Hepatocyte (in vitro differentiated cells): Measurements from ENCODE around the gene TCF23.

Experiments used
- CTCF ChIP-seq: fragments of 200-600 bp; sonication (generic); IDR thresholded peaks from 2 replicates; pipeline ENCODE4 v1.5.1; 2016; ENCODE audit warnings: antibody characterized with exemption, mild to moderate bottlenecking; ENCODE audit not compliant: poor library complexity
- EZH2 ChIP-seq: fragments of 200-600 bp; sonication (generic); IDR thresholded peaks from 2 replicates; pipeline ENCODE4 v1.6.1; 2016; ENCODE audit warnings: antibody characterized with exemption, mild to moderate bottlenecking, borderline replicate concordance
- EZH2phosphoT487 ChIP-seq: fragments of 200-600 bp; sonication (generic); IDR thresholded peaks from one replicate; pipeline ENCODE4 v1.6.1; 2018; ENCODE audit warnings: antibody characterized with exemption, mild to moderate bottlenecking, low read depth, moderate library complexity; ENCODE audit not compliant: unreplicated experiment, severe bottlenecking

- no peak for TF ChIP-seq CTCF
- TF ChIP-seq EZH2: no peak
- TF ChIP-seq EZH2phosphoT487: no peak
Measured at GRCh38 chr2:27186613-27187345, 38.0 kb downstream of the TCF23 start.
